Activated CD4-positive, alpha-beta T cell treated with anti-CD3 and anti-CD28 coated beads, Interleukin-10, Interleukin-2, amounts not matched to agents 100 ng/mL and 50 ng/mL, durations not matched to agents 16 hours and 8 hours (primary cell): ENCODE results near the gene SRRM4.
"Not testable (repeated sequence)": the region's sequence is repeated elsewhere in the genome, so short reads cannot be mapped to it uniquely, and the experiment has no call there.

Experiments
- DNase-seq: peaks from one replicate; pipeline ENCODE4 v3.0.0-alpha.2; 2020

Gene SRRM4

GRCh38 chr12:119071638-119072231 is 90.4 kb downstream of the SRRM4 start:
- DNase-seq, result no peak

DNA sequence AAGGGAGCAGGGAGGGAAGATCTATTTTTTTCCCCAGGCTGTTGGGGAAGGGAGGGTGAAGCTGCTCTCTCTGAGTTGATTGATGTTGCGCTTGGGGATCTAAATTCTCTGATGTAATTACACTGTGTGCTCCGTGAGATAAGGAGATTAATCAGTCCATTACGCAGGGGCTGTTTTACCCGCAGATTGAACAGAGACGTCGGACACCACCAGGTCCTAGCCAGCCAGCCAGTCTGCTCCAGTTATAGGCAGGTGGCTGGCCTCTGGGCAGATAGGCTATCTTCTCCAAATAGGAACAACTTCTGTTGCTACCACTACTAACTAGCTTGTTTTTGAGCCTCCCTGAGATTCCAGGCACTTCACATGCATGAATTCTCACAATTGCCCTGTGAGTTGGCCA is 91.1 kb downstream of the SRRM4 start:
- no peak for DNase-seq

DNA sequence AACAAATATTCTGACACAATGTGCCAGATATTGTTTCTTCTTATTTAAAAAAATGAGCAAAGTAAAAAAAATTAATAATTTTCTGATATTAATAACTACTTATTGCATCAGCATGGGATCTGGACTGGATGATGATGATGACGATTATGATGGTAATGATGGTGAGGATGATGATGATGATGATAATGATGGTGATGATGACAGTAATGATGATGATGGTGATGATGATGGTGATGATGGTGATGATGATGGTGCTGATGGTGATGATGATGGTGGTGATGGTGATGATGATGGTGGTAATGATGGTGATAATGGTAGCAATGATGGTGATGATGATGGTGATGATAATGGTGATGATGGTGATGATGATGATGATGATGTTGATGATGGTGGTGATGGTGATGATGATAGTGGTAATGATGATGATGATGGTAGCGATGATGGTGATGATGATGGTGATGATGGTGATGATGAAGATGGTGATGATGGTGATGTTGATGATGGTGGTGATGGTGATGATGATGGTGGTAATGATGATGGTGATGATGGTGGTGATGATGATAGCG is 94.0 kb downstream of the SRRM4 start:
- DNase-seq, result no peak

- DNase-seq, result no peak
These were observed 94.6 kb downstream of the SRRM4 start for GRCh38 chr12:119075918-119076317.

- DNase-seq, result no peak
These were observed 98.2 kb downstream of the SRRM4 start for GRCh38 chr12:119079530-119079929.

GRCh38 chr12:119082016-119082415 is 100.7 kb downstream of the SRRM4 start:
- no peak for DNase-seq

DNA sequence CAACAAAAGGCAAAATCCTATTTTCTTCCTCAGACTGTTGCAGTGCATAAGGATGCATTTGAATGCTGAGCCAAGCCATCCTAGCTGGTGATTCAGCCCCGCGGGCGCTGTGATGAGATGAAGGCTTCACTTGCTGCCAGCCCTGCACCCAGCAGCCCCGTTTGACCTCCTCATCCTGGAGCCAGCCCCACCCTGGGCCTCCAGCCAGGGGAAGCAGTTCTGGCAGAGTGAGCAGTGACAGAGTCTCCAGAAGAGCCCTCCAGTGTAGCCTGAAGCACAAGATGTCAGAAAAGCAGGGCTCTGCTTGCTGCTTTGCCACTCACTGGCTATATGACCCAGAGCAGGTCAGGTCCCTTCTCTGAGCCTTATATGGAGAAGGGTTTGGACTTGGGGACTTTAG is 101.2 kb downstream of the SRRM4 start:
- DNase-seq, result no peak

DNA sequence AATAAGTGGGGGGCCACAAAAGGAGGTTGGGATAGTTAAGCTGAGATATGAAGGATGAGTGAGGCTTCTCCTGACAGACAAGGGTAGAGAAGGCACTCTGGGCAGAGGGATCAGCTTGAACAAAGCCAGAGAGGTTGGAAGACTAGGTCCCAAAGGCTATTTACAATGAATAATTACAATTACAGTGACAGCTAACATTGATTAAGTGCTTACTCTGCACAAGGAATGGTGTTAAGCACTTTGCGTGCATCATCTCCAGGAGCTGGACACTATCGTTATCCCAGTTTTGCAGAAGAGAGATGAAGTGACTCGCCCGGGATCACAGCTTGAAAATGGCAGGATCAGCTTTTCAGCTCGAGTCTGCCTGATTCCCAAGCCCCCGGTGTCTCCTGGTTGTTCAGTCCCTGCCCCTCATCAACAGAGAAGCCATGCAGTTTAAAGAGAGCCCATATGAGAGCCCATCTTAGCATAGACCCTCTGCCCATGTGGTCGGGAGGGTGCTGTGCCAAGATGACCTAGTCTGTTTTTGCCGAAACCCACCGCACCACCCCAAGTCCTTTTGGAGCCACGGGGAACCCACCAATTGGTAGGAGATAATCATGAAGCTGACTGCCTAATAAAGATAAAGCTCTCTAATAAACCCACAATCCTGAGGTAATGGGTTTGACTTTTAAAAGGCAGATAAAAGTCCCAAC is 107.5 kb downstream of the SRRM4 start:
- no peak for DNase-seq

- no peak for DNase-seq
These were observed 108.2 kb downstream of the SRRM4 start for GRCh38 chr12:119089380-119090013.

GRCh38 chr12:119090276-119090675 is 108.9 kb downstream of the SRRM4 start:
- DNase-seq, result no peak

GRCh38 chr12:119090865-119091264 is 109.5 kb downstream of the SRRM4 start:
- no peak for DNase-seq

DNA sequence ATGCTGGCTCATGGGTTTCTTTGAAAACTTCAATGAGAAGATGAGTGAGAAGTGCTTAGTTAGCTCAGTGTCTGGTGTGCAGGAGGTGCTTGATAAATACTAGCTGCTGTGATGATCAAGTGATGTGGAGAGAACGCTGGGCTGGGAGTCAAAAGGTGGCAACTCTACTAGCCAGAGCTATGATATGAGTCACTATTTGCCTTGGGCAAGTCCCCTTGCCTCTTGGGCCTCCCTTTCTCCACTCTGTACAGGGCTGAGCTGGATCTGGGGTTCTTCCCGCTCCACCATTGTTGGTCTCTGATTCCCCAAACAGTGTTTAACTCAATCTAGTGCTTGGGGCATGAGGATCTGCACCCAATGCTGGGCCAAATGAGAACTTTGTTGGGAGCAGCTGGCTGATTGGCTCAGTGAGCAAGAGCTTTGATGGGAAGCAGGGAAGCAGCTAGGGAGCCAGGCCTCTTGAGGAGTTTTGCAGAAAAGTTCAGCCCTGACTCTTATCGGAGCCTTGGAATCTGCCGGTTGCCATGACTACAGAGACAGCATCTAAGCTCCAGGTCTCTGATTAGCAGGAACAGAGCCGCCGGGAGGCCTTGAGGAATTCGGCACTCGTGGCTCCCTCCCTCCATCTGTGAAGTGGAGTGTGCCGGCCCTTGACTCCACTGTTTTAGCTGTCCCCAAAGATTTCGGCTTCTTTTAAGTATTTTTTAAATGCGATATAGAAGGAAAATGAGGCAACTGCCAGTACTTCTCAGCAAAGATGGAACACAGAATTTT is 115.3 kb downstream of the SRRM4 start:
- no peak for DNase-seq

DNA sequence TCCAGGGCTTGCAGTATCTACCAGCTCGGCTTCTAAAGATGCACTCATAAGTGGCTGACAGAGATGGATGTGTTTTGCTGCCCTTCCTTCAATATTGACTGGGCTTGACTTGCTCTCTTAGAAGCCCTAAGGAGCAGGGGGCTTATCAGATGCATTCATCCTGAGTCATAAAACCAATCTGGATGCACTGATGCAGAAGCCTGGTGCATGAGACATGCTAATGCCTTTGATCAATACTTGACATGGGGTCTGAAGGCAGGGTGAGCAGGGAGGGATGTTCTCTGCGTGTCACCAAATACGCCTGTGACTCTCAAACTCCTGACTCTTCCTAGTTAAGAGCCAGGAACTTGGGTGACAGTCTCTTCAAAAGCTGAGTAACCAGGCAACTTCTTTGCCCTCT is 119.6 kb downstream of the SRRM4 start:
- no peak for DNase-seq

DNA sequence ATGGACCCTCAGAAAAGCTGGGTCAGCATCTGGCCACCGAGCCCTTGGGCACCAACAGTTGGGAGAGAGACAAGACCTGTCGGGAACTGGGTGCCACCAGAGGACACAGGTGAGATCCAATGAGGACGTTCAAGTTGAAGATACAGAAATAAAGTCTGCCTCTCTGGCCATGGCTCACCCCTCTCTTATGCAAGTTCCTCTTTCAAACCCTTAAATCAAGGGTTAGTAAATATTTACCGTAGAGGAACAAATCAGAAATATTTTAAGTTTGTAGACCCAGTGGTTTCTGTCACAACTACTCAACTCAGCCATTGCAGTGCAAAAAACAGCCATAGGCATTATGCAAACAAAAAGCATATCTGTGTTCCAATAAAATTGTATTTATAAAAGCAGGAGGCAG is 120.9 kb downstream of the SRRM4 start:
- DNase-seq, result no peak

GRCh38 chr12:119102714-119103113 is 121.4 kb downstream of the SRRM4 start:
- no peak for DNase-seq

DNA sequence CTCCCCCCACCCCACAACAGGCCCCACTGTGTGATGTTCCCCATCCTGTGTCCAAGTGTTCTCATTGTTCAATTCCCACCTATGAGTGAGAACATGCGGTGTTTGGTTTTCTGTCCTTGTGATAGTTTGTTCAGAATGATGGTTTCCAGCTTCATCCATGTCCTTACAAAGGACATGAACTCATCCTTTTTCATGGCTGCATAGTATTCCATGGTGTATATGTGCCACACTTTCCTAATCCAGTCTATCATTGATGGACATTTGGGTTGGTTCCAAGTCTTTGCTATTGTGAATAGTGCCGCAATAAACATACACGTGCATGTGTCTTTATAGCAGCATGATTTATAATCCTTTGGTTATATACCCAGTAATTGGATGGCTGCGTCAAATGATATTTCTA is 123.6 kb downstream of the SRRM4 start:
- DNase-seq, result not testable (repeated sequence)

GRCh38 chr12:119113496-119113986 is 132.2 kb downstream of the SRRM4 start:
- DNase-seq, result no peak

DNA sequence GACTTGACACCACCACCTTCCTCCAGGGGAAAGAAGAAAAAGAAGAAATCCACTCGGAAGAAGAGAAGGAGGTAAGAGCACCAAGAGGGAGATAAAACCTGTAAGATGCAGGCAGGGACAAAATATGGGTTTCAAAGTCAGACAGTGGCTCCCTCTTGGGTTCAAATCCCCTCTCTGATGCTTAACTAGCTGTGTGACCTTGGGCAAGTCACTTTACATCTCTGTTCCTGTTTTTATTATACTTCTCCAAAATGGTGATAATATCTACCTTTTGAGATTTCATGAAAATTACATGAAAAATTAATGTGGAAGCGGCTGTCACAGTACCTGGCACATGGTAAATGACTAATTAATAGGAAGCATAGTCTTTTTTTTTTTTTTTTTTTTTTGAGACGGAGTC is 133.0 kb downstream of the SRRM4 start:
- DNase-seq, result no peak

GRCh38 chr12:119115296-119115905 is 134.1 kb downstream of the SRRM4 start:
- DNase-seq, result peak; percentile 28

DNA sequence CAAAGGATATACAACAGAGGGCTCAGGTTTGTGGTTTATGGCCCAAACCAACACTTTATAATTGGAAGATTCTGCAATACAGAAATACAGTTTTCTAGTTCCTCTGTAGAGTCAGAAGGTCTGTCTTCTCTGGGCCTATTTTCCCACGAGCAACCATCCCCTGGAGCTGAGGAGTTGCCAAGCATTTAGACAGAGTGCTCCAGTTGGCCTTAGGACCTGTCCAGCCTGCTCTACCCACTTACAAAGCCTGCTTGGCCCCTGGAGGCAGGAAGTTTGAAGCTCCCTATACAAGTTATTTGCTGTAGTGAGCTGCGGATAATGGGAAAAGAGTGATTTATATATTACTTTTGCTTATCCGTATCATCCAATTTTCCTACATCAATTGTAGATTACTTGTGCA is 136.6 kb downstream of the SRRM4 start:
- no peak for DNase-seq

GRCh38 chr12:119118625-119119024 is 137.3 kb downstream of the SRRM4 start:
- DNase-seq, result no peak

DNA sequence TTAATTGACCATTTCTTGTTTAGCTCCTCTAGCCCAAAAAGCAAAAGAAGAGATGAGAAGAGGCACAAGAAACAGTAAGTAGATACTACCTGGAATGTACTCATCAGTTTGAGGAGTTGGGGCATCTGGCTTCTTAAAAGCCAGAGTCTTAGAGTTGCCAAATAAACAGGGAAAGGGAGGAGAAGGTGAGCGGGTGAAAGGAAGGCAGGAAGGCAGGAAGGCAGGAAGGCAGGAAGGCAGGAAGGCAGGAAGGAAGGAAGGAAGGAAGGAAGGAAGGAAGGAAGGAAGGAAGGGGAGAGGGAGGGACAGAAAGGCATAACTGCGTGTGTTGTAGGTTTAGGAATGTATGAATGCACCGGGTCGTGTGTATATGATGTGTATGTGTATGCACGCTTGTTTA is 140.7 kb downstream of the SRRM4 start:
- no peak for DNase-seq

- no peak for DNase-seq
These were observed 141.4 kb downstream of the SRRM4 start for GRCh38 chr12:119122751-119123150.
